GM12878 (cell line): ENCODE measurements around the gene ZNF670.

Experiments used
- RBBP5 ChIP-seq: fragments of 200-600 bp; sonication (generic); conservative IDR thresholded peaks from 2 replicates; pipeline ENCODE4 v1.6.1; 2016
- SIN3A ChIP-seq: IDR thresholded peaks from 2 replicates; pipeline ENCODE4 v1.6.1; 2012; ENCODE audit warnings: low read depth, low read length, improper control_type of control experiment
- TF ChIP-seq, protein P1 (sequence below): IDR thresholded peaks from 2 replicates; pipeline ENCODE4 v1.6.1; 2011; ENCODE audit warnings: borderline replicate concordance, low read depth, mild to moderate bottlenecking, moderate library complexity, low read length; ENCODE audit not compliant: insufficient read depth, poor library complexity, severe bottlenecking
- TF ChIP-seq, protein P2 (sequence below): fragments of 450-650 bp; IDR thresholded peaks from 2 replicates; pipeline ENCODE4 v1.6.1; 2017; ENCODE audit warnings: mild to moderate bottlenecking, moderate library complexity
- TF ChIP-seq, protein P3 (sequence below), 3 experiments: IDR thresholded peaks in 2 of 3; conservative IDR thresholded peaks in 1 of 3; 2 replicates each; pipeline ENCODE4 v1.5.1; 2011; ENCODE audit warnings: low read depth in 3 of 3, low read length in 3 of 3, mild to moderate bottlenecking in 3 of 3, control low read depth in 2 of 3, moderate library complexity in 2 of 3, inconsistent platforms in 1 of 3, mixed read lengths in 1 of 3; ENCODE audit not compliant: control insufficient read depth in 2 of 3, insufficient read depth in 1 of 3; ENCODE audit errors: extremely low read depth in 1 of 3
- TF ChIP-seq, protein P4 (sequence below): fragments of 450-650 bp; IDR thresholded peaks from 2 replicates; pipeline ENCODE4 v1.6.1; 2018; ENCODE audit warnings: borderline replicate concordance, mild to moderate bottlenecking; ENCODE audit not compliant: partially characterized antibody
- TF ChIP-seq, protein P5 (sequence below): fragments of 450-650 bp; IDR thresholded peaks from 2 replicates; pipeline ENCODE4 v1.6.1; 2017; ENCODE audit warnings: mild to moderate bottlenecking, moderate library complexity

DNA sequence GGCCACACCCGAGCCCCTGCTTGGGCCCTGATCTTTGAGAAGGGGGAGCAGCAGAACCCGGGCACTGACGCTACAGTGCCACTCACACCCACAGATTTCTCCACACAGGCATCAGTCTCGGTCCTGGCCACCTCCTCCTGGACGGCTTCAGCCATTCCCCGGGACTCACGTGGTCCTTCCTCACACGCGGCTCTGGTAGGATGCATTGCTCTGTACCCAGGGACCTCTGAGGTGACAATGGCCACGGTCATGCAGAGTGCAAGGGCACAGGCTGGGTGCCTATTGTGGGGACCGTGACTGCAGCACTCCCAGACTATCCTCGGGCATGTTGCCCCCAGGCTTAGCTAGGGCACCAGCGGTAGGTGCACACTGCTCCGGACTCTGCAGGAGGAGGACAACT, 11.8 kb upstream of the ZNF670 start:
- TF ChIP-seq, protein P1, sequence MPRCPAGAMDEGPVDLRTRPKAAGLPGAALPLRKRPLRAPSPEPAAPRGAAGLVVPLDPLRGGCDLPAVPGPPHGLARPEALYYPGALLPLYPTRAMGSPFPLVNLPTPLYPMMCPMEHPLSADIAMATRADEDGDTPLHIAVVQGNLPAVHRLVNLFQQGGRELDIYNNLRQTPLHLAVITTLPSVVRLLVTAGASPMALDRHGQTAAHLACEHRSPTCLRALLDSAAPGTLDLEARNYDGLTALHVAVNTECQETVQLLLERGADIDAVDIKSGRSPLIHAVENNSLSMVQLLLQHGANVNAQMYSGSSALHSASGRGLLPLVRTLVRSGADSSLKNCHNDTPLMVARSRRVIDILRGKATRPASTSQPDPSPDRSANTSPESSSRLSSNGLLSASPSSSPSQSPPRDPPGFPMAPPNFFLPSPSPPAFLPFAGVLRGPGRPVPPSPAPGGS = no peak
- TF ChIP-seq, protein P2, sequence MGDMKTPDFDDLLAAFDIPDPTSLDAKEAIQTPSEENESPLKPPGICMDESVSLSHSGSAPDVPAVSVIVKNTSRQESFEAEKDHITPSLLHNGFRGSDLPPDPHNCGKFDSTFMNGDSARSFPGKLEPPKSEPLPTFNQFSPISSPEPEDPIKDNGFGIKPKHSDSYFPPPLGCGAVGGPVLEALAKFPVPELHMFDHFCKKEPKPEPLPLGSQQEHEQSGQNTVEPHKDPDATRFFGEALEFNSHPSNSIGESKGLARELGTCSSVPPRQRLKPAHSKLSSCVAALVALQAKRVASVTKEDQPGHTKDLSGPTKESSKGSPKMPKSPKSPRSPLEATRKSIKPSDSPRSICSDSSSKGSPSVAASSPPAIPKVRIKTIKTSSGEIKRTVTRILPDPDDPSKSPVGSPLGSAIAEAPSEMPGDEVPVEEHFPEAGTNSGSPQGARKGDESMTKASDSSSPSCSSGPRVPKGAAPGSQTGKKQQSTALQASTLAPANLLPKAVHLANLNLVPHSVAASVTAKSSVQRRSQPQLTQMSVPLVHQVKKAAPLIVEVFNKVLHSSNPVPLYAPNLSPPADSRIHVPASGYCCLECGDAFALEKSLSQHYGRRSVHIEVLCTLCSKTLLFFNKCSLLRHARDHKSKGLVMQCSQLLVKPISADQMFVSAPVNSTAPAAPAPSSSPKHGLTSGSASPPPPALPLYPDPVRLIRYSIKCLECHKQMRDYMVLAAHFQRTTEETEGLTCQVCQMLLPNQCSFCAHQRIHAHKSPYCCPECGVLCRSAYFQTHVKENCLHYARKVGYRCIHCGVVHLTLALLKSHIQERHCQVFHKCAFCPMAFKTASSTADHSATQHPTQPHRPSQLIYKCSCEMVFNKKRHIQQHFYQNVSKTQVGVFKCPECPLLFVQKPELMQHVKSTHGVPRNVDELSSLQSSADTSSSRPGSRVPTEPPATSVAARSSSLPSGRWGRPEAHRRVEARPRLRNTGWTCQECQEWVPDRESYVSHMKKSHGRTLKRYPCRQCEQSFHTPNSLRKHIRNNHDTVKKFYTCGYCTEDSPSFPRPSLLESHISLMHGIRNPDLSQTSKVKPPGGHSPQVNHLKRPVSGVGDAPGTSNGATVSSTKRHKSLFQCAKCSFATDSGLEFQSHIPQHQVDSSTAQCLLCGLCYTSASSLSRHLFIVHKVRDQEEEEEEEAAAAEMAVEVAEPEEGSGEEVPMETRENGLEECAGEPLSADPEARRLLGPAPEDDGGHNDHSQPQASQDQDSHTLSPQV = no peak
- TF ChIP-seq, protein P3, sequence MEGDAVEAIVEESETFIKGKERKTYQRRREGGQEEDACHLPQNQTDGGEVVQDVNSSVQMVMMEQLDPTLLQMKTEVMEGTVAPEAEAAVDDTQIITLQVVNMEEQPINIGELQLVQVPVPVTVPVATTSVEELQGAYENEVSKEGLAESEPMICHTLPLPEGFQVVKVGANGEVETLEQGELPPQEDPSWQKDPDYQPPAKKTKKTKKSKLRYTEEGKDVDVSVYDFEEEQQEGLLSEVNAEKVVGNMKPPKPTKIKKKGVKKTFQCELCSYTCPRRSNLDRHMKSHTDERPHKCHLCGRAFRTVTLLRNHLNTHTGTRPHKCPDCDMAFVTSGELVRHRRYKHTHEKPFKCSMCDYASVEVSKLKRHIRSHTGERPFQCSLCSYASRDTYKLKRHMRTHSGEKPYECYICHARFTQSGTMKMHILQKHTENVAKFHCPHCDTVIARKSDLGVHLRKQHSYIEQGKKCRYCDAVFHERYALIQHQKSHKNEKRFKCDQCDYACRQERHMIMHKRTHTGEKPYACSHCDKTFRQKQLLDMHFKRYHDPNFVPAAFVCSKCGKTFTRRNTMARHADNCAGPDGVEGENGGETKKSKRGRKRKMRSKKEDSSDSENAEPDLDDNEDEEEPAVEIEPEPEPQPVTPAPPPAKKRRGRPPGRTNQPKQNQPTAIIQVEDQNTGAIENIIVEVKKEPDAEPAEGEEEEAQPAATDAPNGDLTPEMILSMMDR (IDR thresholded peaks at IDR 0.05 in 2 of 3, conservative IDR thresholded peaks at IDR 0.05 in 1 of 3; ENCODE audit: control insufficient read depth in 2 of 3, extremely low read depth in 1 of 3, insufficient read depth in 1 of 3, low read depth in 3 of 3, low read length in 3 of 3) = no peak
- TF ChIP-seq, protein P4, sequence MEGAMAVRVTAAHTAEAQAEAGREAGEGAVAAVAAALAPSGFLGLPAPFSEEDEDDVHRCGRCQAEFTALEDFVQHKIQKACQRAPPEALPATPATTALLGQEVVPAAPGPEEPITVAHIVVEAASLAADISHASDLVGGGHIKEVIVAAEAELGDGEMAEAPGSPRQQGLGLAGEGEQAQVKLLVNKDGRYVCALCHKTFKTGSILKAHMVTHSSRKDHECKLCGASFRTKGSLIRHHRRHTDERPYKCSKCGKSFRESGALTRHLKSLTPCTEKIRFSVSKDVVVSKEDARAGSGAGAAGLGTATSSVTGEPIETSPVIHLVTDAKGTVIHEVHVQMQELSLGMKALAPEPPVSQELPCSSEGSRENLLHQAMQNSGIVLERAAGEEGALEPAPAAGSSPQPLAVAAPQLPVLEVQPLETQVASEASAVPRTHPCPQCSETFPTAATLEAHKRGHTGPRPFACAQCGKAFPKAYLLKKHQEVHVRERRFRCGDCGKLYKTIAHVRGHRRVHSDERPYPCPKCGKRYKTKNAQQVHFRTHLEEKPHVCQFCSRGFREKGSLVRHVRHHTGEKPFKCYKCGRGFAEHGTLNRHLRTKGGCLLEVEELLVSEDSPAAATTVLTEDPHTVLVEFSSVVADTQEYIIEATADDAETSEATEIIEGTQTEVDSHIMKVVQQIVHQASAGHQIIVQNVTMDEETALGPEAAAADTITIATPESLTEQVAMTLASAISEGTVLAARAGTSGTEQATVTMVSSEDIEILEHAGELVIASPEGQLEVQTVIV = no peak
- TF ChIP-seq SIN3A (no peak), RBBP5 (no peak)
- TF ChIP-seq, protein P5, sequence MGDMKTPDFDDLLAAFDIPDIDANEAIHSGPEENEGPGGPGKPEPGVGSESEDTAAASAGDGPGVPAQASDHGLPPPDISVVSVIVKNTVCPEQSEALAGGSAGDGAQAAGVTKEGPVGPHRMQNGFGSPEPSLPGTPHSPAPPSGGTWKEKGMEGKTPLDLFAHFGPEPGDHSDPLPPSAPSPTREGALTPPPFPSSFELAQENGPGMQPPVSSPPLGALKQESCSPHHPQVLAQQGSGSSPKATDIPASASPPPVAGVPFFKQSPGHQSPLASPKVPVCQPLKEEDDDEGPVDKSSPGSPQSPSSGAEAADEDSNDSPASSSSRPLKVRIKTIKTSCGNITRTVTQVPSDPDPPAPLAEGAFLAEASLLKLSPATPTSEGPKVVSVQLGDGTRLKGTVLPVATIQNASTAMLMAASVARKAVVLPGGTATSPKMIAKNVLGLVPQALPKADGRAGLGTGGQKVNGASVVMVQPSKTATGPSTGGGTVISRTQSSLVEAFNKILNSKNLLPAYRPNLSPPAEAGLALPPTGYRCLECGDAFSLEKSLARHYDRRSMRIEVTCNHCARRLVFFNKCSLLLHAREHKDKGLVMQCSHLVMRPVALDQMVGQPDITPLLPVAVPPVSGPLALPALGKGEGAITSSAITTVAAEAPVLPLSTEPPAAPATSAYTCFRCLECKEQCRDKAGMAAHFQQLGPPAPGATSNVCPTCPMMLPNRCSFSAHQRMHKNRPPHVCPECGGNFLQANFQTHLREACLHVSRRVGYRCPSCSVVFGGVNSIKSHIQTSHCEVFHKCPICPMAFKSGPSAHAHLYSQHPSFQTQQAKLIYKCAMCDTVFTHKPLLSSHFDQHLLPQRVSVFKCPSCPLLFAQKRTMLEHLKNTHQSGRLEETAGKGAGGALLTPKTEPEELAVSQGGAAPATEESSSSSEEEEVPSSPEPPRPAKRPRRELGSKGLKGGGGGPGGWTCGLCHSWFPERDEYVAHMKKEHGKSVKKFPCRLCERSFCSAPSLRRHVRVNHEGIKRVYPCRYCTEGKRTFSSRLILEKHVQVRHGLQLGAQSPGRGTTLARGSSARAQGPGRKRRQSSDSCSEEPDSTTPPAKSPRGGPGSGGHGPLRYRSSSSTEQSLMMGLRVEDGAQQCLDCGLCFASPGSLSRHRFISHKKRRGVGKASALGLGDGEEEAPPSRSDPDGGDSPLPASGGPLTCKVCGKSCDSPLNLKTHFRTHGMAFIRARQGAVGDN = no peak
